ENCODE measurements around the gene CMTM8. TPM values are rescaled to one million over a fixed set of nuclear protein-coding genes. Genes with fewer than 3 reads are reported as not detected.

Gene CMTM8
- total and polyA plus RNA-seq, 8 donors, result 1.3 to 8.1 (median 5.3) TPM; not detected in 2

- Histone ChIP-seq H3K4me3 (no peak overlapping the region), H3K27ac (no peak overlapping the region), H3K36me3 (no peaks in the 10 kb centered on the region), H3K9me3 (peaks cover 0 to 6% (median 0%) of the 10 kb centered on the region in 4 donors), H3K4me1 (no peaks in the 10 kb centered on the region), H3K27me3 (no peaks in the 10 kb centered on the region)
- TF ChIP-seq POLR2A (IDR thresholded peaks at IDR 0.05) (no peak), CTCF (IDR thresholded peaks at IDR 0.05) (no peak), EP300 (IDR thresholded peaks at IDR 0.05) (no peak), POLR2AphosphoS5 (IDR thresholded peaks at IDR 0.05) (no peak)
- no peak for DNase-seq
- 87 to 98% (median 96%) methylated on average over 3 of the region's 3 CpGs for WGBS, 5 donors
- intact Hi-C loops (cut with DNase I; ENCODE audit: low total_unique reads), result no loop called here
These were observed 17.7 kb downstream of the CMTM8 start for GRCh38 chr3:32256206-32256605.

GRCh38 chr3:32257042-32257441, 18.6 kb downstream of the CMTM8 start:
- no peak overlapping the region for H3K4me3 ChIP-seq
- no peaks in the 10 kb centered on the region for H3K36me3 ChIP-seq
- no peaks in the 10 kb centered on the region for H3K4me1 ChIP-seq
- intact Hi-C loops (cut with DNase I; ENCODE audit: low total_unique reads), result no loop called here
- 71 to 98% (median 94%) methylated on average over 3 of the region's 3 CpGs for WGBS, 5 donors
- DNase-seq, result no peak
- no peaks in the 10 kb centered on the region for H3K27me3 ChIP-seq
- H3K27ac ChIP-seq, result no peak overlapping the region
- H3K9me3 ChIP-seq, result peaks cover 0 to 6% (median 0%) of the 10 kb centered on the region in 4 donors
- TF ChIP-seq POLR2A (IDR thresholded peaks at IDR 0.05), result no peak
- no peak for TF ChIP-seq CTCF (IDR thresholded peaks at IDR 0.05)
- no peak for TF ChIP-seq EP300 (IDR thresholded peaks at IDR 0.05)
- no peak for TF ChIP-seq POLR2AphosphoS5 (IDR thresholded peaks at IDR 0.05)

GRCh38 chr3:32257641-32258438, 19.4 kb downstream of the CMTM8 start:
- H3K9me3 ChIP-seq, result peaks cover 0 to 6% (median 0%) of the 10 kb centered on the region in 4 donors
- H3K27ac ChIP-seq, result no peak overlapping the region
- DNase-seq, result no peak
- H3K36me3 ChIP-seq, result no peaks in the 10 kb centered on the region
- H3K27me3 ChIP-seq, result no peaks in the 10 kb centered on the region
- no peak overlapping the region for H3K4me3 ChIP-seq
- TF ChIP-seq EP300 (IDR thresholded peaks at IDR 0.05) (no peak), CTCF (IDR thresholded peaks at IDR 0.05) (no peak), POLR2A (IDR thresholded peaks at IDR 0.05) (no peak), POLR2AphosphoS5 (IDR thresholded peaks at IDR 0.05) (no peak)
- intact Hi-C loops (cut with DNase I; ENCODE audit: low total_unique reads), result no loop called here
- no peaks in the 10 kb centered on the region for H3K4me1 ChIP-seq
- WGBS, 5 donors, result 61 to 69% (median 66%) methylated on average over 6 of the region's 6 CpGs

- Histone ChIP-seq H3K36me3 (no peaks in the 10 kb centered on the region), H3K27ac (no peak overlapping the region), H3K4me3 (no peak overlapping the region), H3K4me1 (no peaks in the 10 kb centered on the region), H3K27me3 (no peaks in the 10 kb centered on the region), H3K9me3 (peaks cover 0 to 4% (median 0%) of the 10 kb centered on the region in 4 donors)
- TF ChIP-seq POLR2A (IDR thresholded peaks at IDR 0.05), result no peak
- TF ChIP-seq EP300 (IDR thresholded peaks at IDR 0.05), result no peak
- no peak for TF ChIP-seq POLR2AphosphoS5 (IDR thresholded peaks at IDR 0.05)
- no peak for TF ChIP-seq CTCF (IDR thresholded peaks at IDR 0.05)
- intact Hi-C loops (cut with DNase I; ENCODE audit: low total_unique reads), result no loop called here
- WGBS, 5 donors, result 91 to 95% (median 92%) methylated on average over 17 of the region's 17 CpGs
- DNase-seq, result no peak
These were observed 20.4 kb downstream of the CMTM8 start for GRCh38 chr3:32258869-32259268.
